Astrocyte of the cerebellum (primary cell): Measurements from ENCODE around the gene CALML3.

ENCODE experiments used
- DNase-seq: peaks from one replicate; pipeline ENCODE4 v3.0.0-alpha.2; 2011; ENCODE audit warnings: low read depth
- H3K4me3 ChIP-seq: 2 replicates; pipeline ENCODE4 v1.5.1; 2011; ENCODE audit warnings: mild to moderate bottlenecking, low read depth, low read length, moderate library complexity
- in situ Hi-C: cut with HindIII; loops from 2 replicates; pipeline ENCODE4 v1.10.0; 2017; ENCODE audit warnings: low sequenced_read_pairs
- TF ChIP-seq, protein P1 (sequence below): IDR thresholded peaks from 2 replicates; pipeline ENCODE4 v1.5.1; 2012; ENCODE audit warnings: low read length, low read depth, moderate library complexity, mild to moderate bottlenecking; ENCODE audit errors: missing control alignments

The CALML3 gene

GRCh38 chr10:5497948-5498730 is 26.6 kb upstream of the CALML3 start:
- H3K4me3 ChIP-seq: no peak overlapping the region
- in situ Hi-C loops: loop anchor here (10.0 kb wide), 1 partner anchor 57 kb away; no protein-coding TSS in a partner anchor
- TF ChIP-seq, protein P1, sequence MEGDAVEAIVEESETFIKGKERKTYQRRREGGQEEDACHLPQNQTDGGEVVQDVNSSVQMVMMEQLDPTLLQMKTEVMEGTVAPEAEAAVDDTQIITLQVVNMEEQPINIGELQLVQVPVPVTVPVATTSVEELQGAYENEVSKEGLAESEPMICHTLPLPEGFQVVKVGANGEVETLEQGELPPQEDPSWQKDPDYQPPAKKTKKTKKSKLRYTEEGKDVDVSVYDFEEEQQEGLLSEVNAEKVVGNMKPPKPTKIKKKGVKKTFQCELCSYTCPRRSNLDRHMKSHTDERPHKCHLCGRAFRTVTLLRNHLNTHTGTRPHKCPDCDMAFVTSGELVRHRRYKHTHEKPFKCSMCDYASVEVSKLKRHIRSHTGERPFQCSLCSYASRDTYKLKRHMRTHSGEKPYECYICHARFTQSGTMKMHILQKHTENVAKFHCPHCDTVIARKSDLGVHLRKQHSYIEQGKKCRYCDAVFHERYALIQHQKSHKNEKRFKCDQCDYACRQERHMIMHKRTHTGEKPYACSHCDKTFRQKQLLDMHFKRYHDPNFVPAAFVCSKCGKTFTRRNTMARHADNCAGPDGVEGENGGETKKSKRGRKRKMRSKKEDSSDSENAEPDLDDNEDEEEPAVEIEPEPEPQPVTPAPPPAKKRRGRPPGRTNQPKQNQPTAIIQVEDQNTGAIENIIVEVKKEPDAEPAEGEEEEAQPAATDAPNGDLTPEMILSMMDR: no peak
- no peak for DNase-seq

DNA sequence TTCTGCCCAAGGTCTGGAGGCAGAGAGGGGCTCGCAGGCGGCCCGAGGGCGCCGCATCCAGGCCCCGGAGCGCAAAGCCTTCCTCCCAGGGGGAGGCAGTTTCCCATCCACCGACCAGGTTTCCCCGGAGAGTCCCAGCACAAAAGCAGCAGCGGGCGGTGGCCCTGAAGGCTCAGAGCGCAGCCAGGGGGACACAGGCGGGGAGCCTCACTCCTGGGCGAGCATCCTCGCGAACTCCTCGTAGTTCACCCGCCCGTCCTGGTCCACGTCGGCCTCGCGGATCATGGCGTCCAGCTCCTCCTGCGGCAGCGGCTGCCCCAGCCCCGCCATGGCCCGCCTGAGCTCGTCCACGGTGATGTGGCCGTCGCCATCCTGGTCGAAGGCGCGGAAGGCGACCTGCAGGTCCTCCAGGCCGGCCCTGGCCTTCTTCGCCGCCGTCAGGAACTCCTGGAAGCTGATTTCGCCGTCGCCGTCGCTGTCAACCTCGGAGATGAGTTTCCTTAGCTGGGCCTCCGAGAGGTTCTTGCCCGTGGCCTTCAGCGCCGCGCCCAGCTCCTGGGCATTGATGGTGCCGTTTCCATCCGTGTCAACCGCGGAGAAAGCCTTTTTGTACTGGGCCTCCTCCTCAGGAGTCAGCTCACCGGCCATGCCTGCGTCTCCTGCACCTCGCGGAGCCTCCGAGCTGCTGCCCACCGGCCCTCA is 25.8 kb upstream of the CALML3 start:
- TF ChIP-seq, protein P1: no peak
- DNase-seq: no peak
- in situ Hi-C loops: loop anchor here (10.0 kb wide), 1 partner anchor 56 kb away; no protein-coding TSS in a partner anchor
- H3K4me3 ChIP-seq: no peak overlapping the region

DNA sequence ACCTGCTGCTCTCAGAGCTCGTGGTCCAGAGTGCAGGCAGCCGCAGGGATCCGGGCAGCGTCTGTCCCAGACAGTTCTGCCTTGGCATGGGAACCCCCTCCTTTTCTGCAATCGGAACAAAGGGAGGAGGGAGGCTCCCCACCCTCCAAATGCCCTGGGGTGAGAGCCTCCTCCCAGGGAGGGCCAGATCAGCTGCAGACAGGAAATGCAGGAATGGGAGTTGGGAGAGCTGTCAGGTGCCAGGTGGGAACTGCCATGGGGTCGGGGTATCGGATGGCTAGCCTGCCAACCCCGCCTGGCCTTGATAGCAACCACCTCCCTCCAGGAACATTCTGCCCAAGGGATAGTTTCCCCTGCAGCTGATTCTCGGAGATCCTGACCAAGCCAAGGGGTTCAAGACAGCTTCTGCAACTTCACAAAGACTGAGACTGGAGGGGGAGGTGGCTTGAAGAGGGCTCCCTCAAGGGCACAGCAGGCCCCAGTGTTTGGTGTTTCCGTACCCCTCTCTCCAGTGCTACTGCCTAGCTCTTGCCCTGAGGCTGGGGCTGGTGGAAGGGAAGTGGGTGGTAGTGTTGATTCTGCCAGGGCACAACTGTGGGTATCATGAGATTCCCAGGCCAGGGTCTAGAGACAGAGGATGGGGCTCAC is 25.1 kb upstream of the CALML3 start, which contains the start of gene CALML5:
TSS of gene CALML5 (minus strand) at position 78 of the 648 bp plus-strand sequence. CDS start 132 bp downstream, outside the sequence.
- DNase-seq: no peak
- no peak within 1 kb of the TSS for H3K4me3 ChIP-seq
- TF ChIP-seq, protein P1: no peak
- in situ Hi-C loops: loop anchor here (10.0 kb wide), 1 partner anchor 55 kb away; no protein-coding TSS in a partner anchor

DNA sequence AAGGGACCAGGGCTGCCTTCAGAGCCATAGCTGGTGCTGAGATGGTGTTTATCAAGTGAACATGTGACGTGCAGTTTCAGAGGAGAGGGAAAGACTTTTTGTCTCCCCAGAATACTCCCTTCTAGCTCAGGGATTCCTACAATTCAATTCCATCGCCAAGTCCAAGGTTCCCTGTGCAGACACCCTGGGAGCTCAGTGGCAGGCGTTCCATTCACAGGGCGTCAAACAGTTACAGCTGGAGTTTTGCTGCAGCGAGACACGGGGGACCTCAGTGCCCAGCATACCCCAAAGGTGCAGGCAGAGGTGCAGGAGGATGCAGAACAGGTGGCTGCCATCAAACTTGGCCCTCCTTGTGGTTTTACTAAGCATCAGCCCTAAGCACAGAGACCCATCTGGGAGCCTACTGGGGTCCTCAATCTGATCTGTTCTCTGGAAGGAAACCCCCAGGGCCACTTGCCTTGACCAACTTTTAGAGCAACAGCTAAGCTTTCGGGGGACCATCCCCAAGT is 24.5 kb upstream of the CALML3 start:
- no peak overlapping the region for H3K4me3 ChIP-seq
- no peak for DNase-seq
- in situ Hi-C loops: no loop called here
- TF ChIP-seq, protein P1: no peak

DNA sequence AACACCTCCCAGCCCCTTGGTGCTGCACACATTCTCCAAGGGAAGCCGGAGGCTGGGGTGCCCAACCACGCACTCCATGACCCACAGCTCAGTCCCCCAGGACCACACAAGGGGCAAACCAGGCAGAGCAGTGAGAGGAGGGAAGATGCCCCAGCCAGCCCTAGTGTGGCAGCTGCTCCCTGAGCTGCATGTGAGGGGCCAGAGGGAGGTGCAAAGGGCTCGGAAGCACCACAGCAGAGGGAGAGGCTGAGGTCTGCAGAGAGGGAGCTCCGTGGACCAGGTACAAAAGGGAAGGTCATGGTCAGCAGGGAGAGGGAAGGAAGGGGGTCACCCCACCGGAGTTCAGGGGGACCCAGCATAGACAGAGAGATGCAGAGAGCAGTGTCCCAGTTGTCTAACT is 23.9 kb upstream of the CALML3 start:
- no peak overlapping the region for H3K4me3 ChIP-seq
- no peak for DNase-seq
- TF ChIP-seq, protein P1: no peak
- in situ Hi-C loops: no loop called here

DNA sequence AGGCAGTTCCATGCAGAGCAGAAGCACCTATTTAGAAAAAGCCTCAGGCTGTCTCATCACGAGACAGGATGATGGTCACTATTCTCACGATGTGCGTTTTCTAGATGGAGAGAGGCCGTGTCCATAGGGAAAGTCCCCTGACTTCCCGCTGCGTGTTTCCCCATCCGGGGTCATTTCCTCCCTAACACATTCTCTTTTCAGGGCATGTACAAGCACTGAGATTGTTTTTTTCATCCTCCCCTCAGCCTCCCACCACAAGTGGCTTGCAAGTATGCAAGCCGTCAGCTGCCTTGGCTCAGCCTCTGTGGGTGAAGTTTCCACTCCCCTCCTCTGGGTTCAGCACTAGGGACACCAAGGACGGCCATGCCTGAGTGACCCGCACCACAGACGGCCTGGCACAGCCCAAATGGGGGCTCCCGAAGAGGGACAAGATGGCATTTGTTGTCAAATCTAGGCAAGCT is 22.7 kb upstream of the CALML3 start:
- H3K4me3 ChIP-seq: no peak overlapping the region
- no peak for DNase-seq
- TF ChIP-seq, protein P1: no peak
- in situ Hi-C loops: no loop called here
